Measurements from ENCODE around the gene RBM46. TPM values are rescaled to one million over a fixed set of nuclear protein-coding genes. Genes with fewer than 3 reads are reported as not detected.

The RBM46 gene
- total RNA-seq, 1 experiment from 2014 or later: 4.6 TPM

DNA sequence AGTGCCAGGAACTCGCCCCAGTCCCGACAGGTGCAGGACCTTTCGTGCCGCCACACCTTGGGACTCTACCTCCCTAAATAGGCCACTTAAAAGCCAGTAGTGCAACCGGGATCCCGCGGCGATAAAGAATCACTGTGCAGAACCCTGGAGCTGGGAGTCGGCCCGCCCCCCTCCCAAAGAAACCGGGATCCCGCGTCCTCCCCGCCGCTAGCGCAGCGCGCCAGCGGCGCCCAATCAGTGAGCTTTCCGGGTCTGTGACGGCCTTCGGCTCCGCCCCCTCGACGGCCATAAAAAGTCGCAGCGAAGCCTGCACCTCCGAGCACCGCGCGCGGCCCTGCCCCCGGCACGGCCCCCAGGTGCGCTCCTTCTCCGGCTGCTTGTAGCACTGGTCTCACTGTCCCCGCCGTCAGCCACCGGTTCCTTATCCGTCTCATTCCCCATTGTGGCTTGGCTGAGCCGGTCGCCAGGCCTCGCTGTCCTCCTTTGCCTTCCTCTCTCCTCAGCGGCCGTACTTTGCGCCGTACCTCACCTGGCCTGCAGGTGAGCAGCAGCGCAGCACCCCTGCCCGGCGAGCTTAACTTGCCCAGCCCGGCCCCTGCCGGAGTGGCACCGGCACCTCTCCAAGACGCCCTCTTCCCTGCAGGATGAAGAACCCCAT is 37.3 kb upstream of the RBM46 start, which contains the start of gene LRAT (continued):
- TF ChIP-seq IRF2 (CRISPR knock-in tag; IDR thresholded peaks at IDR 0.05; ENCODE audit: borderline replicate concordance, low read depth): no peak
- no peak for TF ChIP-seq ZNF416 (CRISPR knock-in tag; IDR thresholded peaks at IDR 0.05)
- TF ChIP-seq USF1 (CRISPR knock-in tag; IDR thresholded peaks at IDR 0.05): no peak
- no peak; the same call in 1 of the 2 replicates for TF ChIP-seq KAT7 (CRISPR knock-in tag; IDR thresholded peaks at IDR 0.05; ENCODE audit: borderline replicate concordance)
- peak; percentile 51; the same call in 1 of the 2 replicates for TF ChIP-seq FOXP1 (CRISPR knock-in tag; IDR thresholded peaks at IDR 0.05; ENCODE audit: borderline replicate concordance)
- no peak for TF ChIP-seq AR (CRISPR knock-in tag; IDR thresholded peaks at IDR 0.05)
- no peak for TF ChIP-seq TCF7 (CRISPR knock-in tag; IDR thresholded peaks at IDR 0.05; ENCODE audit: low read depth)
- TF ChIP-seq JUN (CRISPR knock-in tag; IDR thresholded peaks at IDR 0.05): no peak
- TF ChIP-seq ATF1 (CRISPR knock-in tag; IDR thresholded peaks at IDR 0.05): no peak
- no peak for TF ChIP-seq EMX1 (CRISPR knock-in tag; IDR thresholded peaks at IDR 0.05)
- TF ChIP-seq MYBL2 (CRISPR knock-in tag; IDR thresholded peaks at IDR 0.05): peak; percentile 62; the same call in 1 of the 2 replicates
- TF ChIP-seq JAZF1 (CRISPR knock-in tag; IDR thresholded peaks at IDR 0.05): no peak
- peak; percentile 42 for TF ChIP-seq NFYB (CRISPR knock-in tag; conservative IDR thresholded peaks at IDR 0.05; ENCODE audit: low read depth)
- TF ChIP-seq, protein P1, sequence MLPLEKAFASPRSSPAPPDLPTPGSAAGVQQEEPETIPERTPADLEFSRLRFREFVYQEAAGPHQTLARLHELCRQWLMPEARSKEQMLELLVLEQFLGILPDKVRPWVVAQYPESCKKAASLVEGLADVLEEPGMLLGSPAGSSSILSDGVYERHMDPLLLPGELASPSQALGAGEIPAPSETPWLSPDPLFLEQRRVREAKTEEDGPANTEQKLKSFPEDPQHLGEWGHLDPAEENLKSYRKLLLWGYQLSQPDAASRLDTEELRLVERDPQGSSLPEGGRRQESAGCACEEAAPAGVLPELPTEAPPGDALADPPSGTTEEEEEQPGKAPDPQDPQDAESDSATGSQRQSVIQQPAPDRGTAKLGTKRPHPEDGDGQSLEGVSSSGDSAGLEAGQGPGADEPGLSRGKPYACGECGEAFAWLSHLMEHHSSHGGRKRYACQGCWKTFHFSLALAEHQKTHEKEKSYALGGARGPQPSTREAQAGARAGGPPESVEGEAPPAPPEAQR (CRISPR knock-in tag; IDR thresholded peaks at IDR 0.05): no peak
- TF ChIP-seq, protein P2, sequence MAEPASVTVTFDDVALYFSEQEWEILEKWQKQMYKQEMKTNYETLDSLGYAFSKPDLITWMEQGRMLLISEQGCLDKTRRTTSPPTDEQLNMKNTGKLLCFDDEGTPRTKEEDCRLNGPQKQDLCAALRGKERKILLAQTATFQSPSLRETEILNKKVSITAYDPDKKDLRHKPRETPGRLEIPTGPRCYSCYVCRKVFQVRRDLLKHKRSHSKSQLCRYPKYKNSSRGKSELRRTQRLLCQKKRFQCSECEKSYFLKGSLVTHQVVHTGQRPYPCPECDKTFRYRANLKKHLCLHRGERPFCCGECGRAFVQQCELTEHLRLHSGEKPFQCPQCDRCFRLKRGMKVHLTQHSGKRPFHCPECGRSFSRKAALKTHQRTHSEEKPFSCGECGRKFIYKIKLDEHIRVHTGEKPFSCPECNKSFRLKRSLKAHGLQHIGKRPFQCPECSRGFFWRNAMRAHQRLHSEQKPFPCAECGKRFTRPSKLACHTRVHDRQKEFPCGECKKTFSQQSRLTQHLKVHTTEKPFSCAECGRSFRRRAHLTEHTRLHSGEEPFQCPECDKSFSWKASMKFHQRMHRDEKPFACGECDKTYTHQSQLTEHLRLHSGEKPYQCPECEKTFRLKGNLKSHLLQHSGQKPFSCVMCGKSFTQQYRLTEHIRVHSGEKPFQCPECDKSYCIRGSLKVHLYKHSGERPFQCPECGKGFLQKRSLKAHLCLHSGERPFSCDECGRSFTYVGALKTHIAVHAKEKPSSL (CRISPR knock-in tag; conservative IDR thresholded peaks at IDR 0.05): no peak
- TF ChIP-seq, protein P3, sequence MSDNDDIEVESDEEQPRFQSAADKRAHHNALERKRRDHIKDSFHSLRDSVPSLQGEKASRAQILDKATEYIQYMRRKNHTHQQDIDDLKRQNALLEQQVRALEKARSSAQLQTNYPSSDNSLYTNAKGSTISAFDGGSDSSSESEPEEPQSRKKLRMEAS (CRISPR knock-in tag; IDR thresholded peaks at IDR 0.05): 0 out of 2 replicates have a peak, but pooled peaks have one; percentile 36
- TF ChIP-seq, protein P4, sequence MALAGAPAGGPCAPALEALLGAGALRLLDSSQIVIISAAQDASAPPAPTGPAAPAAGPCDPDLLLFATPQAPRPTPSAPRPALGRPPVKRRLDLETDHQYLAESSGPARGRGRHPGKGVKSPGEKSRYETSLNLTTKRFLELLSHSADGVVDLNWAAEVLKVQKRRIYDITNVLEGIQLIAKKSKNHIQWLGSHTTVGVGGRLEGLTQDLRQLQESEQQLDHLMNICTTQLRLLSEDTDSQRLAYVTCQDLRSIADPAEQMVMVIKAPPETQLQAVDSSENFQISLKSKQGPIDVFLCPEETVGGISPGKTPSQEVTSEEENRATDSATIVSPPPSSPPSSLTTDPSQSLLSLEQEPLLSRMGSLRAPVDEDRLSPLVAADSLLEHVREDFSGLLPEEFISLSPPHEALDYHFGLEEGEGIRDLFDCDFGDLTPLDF (CRISPR knock-in tag; IDR thresholded peaks at IDR 0.05): no peak; the same call in 1 of the 2 replicates
- no peak for TF ChIP-seq RORB (CRISPR knock-in tag; IDR thresholded peaks at IDR 0.05)
- no peak for TF ChIP-seq NR2C2 (CRISPR knock-in tag; IDR thresholded peaks at IDR 0.05)
- 0 out of 2 replicates have a peak, but pooled peaks have one; percentile 15 for TF ChIP-seq ESRRA (CRISPR knock-in tag; IDR thresholded peaks at IDR 0.05; ENCODE audit: borderline replicate concordance)
- no peak for TF ChIP-seq ZNF121 (CRISPR knock-in tag; IDR thresholded peaks at IDR 0.05)
- TF ChIP-seq TEAD1 (CRISPR knock-in tag; IDR thresholded peaks at IDR 0.05): 0 out of 2 replicates have a peak, but pooled peaks have one; percentile 27
- TF ChIP-seq NR3C1 (CRISPR knock-in tag; conservative IDR thresholded peaks at IDR 0.05; ENCODE audit: low read depth): no peak
- TF ChIP-seq NFE2L1 (CRISPR knock-in tag; IDR thresholded peaks at IDR 0.05): peak; percentile 36; the same call in 1 of the 2 replicates
- TF ChIP-seq FOXK1 (CRISPR knock-in tag; IDR thresholded peaks at IDR 0.05): peak; percentile 77
- TF ChIP-seq, protein P5, sequence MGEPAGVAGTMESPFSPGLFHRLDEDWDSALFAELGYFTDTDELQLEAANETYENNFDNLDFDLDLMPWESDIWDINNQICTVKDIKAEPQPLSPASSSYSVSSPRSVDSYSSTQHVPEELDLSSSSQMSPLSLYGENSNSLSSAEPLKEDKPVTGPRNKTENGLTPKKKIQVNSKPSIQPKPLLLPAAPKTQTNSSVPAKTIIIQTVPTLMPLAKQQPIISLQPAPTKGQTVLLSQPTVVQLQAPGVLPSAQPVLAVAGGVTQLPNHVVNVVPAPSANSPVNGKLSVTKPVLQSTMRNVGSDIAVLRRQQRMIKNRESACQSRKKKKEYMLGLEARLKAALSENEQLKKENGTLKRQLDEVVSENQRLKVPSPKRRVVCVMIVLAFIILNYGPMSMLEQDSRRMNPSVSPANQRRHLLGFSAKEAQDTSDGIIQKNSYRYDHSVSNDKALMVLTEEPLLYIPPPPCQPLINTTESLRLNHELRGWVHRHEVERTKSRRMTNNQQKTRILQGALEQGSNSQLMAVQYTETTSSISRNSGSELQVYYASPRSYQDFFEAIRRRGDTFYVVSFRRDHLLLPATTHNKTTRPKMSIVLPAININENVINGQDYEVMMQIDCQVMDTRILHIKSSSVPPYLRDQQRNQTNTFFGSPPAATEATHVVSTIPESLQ (CRISPR knock-in tag; IDR thresholded peaks at IDR 0.05): no peak
- TF ChIP-seq SOX15 (CRISPR knock-in tag; IDR thresholded peaks at IDR 0.05): no peak
- TF ChIP-seq OVOL2 (CRISPR knock-in tag; IDR thresholded peaks at IDR 0.05; ENCODE audit: borderline replicate concordance): no peak
- TF ChIP-seq, protein P6, sequence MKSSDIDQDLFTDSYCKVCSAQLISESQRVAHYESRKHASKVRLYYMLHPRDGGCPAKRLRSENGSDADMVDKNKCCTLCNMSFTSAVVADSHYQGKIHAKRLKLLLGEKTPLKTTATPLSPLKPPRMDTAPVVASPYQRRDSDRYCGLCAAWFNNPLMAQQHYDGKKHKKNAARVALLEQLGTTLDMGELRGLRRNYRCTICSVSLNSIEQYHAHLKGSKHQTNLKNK (CRISPR knock-in tag; IDR thresholded peaks at IDR 0.05): no peak
